DMS 273 (cell line): ENCODE results near the gene SUPV3L1.
"Not testable (repeated sequence)": the region's sequence is repeated elsewhere in the genome, so short reads cannot be mapped to it uniquely, and the experiment has no call there.

Experiments
- DNase-seq: peaks from one replicate; lab custom pipeline; 2025; ENCODE audit not compliant: unreplicated experiment; lab: John Stamatoyannopoulos, UW

The SUPV3L1 gene

DNA sequence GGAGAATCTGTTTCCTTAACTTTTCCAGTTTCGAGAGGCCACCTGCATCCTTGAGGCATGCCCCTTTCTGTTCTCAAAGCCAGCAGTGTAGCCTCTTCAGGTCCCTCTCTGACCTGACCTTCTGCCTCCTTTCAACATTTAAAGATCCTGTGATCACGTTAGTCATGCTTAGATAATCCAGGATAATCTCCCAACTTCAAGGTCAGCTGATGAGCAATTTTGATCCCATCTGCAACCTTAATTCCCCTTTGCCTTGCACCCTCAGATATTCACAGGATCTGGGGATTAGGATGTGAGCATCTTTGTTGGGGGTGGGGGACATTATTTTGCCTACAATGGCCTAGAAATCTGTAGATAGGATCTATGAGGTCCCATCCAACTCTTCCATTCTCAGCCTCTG, 48.1 kb downstream of the SUPV3L1 start:
- DNase-seq, result no peak

DNA sequence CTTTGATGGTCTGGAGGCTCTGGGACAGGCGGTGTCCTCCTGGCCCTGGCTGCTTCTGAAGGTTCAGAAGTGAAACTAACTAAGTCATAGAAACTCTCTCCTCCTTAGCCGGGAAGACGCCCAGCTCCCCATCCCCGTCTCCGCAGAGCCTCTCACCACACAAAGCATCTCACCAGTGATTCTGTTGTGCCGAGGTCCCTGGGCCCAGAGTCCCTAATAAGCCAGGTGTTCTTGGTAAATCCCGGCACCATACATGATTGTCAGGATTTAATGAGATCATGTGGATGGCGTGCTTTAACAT, 49.5 kb downstream of the SUPV3L1 start:
- DNase-seq, result no peak

DNA sequence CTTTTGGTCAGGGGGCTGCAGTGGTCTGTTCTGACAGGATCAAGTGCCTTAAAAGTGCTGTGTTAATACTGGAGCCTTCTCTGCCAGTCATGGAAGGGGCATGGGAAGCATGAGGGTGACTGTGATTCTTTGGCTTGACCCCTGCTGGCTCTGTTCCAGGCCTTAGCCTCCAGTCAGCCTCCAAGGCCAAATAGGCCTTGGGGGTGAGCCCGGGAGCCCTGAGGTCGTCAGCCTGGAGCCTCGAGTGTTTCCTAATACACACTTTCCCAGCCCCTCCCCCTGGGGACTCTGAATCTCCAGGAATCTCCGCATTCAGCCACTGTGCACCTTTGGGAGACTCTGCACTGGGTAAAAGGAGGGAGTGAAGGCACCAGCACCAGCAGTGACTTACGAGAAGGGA, 50.1 kb downstream of the SUPV3L1 start:
- no peak for DNase-seq

DNA sequence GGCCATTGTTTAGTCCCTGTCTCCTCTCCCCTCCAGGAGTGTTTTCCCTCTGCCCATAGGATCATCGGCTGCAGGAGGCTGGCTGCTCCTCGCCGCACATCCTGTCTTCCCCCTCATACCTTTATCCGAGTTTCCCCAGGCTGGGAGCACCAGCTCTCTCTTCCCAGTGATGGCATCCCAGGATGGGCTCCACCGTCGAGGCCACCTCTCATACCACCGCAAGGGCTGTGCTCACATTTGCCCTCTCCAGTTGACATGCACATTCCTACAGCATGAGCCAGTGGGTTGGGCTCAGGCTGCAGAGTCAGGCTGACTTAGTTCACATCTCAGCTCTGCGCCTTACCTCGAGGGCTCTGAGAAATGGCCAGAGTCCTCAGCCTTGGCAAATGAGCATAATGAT, 52.2 kb downstream of the SUPV3L1 start:
- no peak for DNase-seq

DNA sequence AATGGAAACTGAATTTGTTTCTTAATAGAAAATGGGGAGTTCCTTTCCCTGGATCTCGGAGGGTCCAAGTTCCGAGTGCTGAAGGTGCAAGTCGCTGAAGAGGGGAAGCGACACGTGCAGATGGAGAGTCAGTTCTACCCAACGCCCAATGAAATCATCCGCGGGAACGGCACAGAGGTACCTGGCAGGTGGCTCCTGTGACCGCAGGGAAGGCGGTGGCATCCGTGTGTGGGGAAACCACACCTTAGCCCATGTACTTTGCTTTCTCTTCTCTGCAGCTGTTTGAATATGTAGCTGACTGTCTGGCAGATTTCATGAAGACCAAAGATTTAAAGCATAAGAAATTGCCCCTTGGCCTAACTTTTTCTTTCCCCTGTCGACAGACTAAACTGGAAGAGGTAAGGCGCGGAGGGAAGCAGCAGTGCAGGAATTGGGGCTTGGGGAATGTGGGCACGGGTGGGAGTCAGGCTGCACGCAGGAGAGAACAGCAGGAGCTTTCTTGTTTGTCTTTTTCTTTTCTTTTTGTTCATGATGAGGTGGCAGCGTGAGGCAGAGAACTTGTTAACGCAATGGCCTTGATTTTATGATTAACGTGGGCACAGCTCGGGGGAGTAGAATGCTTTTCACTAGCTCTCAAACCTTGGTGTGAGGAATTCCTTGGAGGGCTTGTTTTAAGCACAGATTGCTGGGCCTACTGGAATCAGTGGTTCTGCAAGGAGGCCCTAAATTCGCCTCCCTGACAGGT, 52.9 kb downstream of the SUPV3L1 start:
- no peak for DNase-seq

DNA sequence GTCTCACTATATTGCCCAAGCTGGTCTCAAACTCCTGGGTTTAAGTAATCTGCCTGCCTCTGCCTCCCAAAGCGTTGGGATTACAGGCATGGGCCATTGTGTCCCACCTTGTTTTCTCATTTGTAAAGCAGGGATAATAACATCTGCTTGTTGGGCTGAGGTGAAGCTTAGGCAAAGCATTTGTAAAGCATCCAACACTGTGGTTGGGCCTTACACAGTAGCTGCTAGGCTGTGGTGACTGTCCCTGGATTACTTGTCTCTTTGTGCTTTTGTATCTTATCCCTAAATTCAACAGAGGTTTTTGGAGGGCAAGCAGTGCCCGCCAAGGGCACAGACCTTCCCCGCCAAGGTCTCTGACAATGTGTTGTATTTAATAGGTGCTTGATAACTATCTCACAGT, 54.4 kb downstream of the SUPV3L1 start:
- DNase-seq, result no peak

DNA sequence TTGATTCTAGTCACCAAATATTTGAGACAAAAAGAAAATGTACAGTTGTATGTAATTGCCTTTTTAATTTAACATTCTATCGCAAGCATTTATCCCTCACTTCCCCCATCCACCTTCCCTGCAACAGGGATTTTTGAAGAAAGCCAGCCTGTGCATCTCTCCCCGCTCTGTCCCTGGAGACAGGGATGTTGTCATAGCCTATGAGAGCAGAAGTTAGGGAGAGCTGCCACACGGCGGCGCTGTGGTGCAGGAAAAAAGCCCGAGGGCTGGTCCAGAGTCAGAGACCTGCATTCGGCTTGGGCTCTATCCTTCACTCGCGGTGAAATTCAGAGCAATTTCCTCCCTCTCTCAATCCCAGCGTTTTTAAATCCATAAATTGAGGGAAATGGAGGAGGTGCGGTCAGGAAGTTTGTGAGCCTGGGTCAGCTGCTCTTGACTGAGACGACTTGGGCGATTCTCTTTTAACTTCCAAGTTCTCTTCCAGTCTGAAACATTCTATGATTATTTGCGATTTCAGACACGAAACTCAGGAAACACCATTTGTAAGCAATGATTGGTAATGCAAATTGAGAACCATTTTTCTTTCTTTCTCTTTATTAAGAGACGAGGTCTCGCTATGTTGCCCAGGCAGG, 57.6 kb downstream of the SUPV3L1 start:
- DNase-seq, result peak; percentile 87

DNA sequence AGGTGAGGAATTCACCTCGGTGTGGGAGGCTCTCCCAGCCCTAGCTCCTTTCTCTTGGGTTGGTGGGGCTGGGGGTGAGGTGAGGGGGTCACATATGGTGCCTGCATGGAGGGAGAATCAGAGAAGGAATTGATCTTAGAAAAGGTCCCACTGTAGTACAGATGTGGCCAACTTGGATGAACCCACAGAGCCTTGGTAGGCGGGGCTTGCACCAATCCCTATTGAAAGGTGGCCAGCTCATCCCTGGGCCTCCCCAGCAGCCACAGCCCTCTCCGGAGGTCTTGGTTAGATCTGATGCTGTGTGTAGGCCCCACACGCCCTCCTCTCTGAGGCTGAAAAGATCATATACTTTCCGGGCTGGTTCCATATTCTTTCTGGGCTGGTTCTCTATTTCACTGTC, 59.1 kb downstream of the SUPV3L1 start:
- no peak for DNase-seq

DNA sequence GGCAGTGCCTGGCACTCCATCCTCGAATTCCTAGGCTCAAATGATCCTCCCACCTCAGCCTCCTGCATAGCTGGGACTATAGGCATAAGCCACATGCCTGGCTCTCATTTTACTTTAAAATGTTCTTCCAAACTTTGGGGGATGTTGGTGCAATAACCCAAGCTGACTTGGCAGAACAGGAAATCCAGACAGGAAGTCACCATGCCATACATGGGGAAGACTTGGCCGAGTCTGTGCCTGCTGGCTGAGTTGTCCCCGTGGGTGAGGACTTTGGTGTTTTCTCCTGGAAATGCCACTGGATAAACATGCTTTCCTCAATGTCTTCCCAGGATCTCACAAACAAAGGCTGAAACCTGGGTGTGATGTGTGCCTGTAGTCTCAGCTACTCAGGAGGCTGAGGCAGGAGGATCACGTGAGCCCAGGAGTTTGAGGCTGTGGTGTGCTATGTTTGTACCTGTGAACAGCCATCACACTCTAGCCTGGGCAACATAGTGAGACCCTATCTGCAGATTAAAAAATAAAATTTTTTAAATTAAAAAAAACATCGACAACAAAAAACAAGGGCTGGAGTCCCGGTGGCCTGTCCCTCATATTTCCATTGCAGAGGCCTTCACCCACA, 59.9 kb downstream of the SUPV3L1 start:
- no peak for DNase-seq

DNA sequence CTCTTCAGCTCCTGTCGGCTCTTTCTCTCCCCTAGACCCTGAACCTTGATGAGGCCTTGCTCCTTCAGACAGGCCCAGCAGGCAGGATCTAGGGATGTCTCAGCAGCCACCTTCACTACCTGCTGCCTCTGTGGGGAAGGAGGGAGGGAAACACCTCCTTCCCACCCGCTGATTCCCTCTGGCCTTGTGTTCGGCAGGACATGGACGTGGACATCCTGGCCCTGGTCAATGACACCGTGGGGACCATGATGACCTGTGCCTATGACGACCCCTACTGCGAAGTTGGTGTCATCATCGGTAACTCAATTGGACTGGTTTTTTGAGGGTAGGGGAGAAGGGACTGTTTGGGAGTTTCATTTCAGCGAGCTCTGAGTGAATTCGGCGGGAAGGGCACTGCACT, 60.4 kb downstream of the SUPV3L1 start:
- no peak for DNase-seq

DNA sequence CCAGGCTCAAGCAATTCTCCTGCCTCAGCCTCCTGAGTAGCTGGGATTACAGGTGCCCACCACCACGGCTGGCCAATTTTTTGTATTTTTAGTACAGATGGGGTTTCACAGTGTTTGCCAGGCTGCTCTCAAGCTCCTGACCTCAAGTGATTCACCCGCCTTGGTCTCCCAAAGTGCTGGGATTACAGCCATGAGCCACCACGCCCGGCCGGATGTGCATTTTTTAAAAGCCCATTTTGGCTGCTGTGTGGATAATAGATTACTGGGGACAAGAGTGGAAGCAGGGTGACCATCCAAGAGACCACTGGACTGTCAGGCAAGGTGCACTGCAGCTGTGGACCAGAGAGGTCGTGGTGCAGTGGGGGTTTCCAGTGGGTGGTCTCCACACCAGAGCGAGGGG, 61.5 kb downstream of the SUPV3L1 start:
- no peak for DNase-seq

DNA sequence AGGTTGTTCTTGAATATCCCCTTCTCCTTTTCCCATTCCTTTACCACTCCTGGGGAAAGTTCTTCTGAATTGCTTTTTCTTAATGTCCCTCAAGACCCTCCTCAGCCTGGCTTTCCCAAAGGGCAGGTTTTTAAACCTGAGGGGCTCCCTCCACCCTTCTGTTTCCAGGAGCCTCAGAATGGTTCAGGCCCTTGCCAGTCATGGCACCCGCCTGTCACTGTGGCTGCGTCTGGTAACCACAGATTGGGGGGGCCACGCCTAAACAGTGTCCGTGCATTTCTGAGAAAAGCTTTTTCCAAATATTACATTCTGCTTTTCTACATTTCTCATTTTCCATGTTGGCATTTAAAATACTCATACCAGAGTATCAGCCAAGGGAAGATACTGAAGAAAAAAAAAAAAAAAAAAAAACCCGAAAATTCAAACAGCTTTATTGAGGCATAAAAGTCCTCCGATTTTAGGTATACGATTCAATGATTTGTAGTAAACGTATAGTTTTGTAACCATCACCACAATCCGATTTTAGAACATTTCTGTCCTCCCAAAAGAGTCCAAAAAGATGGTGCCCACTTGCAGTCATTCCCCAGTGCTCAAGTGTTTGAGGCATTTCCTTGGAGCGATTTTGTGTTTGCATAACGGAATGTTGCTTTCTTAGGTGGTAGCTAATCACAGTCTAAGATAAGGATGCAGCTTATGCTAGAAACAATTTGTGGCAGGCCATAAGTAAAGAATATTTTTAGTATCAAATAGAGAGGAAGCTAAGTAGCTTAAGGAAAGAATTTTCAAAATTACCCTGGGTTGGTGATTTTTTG, 62.2 kb downstream of the SUPV3L1 start:
- DNase-seq, result no peak

DNA sequence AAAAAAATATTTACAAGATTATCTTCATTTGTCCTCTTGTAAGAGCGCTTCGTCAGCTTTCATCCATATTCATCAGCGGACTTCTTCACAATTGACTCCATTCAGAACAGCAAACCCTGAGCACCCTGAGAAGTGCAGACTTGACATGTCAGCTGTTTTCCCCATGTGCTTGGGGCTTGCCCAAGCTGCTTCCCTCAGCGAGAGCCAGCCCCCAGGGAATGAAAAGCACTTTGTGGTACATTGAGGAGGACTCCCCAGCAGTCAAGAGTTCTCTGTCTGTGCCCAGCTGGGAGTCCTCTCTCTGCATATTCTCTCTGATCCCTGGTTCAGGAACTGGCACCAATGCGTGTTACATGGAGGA, 62.8 kb downstream of the SUPV3L1 start:
- DNase-seq, result no peak

DNA sequence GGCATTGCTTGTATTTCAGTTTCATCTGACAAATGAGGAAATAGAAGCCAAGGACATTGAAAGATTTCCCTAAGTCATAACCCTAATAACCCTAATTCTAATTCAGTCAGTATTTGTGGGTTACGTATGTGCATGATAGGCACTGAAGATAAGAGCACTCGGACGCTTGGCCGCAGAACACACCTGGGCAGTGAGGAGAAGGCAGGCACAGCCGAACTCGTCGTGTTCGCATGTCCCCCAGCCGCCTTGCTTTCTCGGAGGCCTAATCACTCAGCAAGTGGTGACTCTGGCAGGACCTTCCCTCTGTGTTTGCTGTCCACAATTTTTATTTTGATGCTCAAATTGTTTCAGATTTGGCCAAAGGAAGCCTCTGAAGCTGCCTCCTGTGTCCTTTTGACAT, 63.8 kb downstream of the SUPV3L1 start:
- DNase-seq, result no peak

DNA sequence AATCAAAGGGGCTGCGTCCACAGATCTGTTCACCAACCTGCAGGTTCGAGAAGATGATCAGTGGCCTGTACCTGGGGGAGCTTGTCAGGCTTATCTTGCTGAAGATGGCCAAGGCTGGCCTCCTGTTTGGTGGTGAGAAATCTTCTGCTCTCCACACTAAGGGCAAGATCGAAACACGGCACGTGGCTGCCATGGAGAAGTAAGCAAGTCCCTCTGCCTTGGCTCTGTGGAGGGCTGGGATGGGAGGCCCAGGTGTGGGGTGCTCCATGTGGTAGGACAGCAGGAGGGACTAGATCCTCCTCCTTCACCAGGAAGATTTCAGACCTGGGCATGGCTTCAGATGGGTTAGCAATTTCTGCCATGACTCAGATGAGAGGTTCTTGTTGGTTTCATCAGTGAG, 66.0 kb downstream of the SUPV3L1 start:
- DNase-seq, result no peak

DNA sequence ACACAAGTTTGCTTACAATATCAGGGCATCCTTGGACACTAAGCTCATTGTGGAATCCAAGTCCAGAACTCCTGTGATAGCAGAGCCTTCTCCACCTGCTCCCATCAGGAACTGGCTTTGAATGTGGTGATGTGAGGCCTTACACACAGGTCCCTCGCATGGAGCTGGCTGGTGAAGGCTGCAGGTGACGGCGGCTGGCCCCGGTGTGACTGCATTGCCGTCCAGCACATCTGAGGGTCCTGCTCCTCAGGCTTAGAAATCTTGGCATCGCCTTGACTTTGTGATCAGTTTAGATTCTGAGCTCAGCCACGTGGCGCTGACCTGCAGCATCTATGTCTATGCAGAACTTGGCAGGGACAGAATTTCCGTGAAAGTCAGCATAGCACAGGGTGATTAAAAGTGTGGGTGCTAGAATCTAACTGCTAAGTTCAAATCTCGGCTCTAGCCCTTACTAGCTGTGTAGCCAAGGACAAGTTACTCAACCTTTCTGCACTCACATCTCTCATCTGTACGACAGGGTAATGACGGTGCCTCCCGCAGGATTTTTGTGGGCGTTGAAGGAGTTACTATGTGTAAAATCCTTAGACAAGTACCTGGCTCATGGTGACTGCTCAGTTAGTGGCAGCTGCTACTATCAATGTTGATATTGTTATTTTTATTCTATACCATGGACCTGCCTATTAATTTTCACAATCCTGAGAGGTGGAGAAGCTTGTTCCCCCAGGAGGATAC, 66.7 kb downstream of the SUPV3L1 start:
- DNase-seq, result no peak

DNA sequence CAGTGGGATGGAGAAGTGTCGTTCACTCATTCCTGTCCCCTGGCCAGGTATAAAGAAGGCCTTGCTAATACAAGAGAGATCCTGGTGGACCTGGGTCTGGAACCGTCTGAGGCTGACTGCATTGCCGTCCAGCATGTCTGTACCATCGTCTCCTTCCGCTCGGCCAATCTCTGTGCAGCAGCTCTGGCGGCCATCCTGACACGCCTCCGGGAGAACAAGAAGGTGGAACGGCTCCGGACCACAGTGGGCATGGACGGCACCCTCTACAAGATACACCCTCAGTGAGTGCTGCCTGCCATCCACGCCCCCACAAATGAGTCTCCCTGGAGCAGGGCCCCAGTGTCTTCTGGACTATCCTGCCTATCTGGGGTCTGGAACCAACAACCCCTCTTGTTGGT, 67.3 kb downstream of the SUPV3L1 start:
- no peak for DNase-seq

DNA sequence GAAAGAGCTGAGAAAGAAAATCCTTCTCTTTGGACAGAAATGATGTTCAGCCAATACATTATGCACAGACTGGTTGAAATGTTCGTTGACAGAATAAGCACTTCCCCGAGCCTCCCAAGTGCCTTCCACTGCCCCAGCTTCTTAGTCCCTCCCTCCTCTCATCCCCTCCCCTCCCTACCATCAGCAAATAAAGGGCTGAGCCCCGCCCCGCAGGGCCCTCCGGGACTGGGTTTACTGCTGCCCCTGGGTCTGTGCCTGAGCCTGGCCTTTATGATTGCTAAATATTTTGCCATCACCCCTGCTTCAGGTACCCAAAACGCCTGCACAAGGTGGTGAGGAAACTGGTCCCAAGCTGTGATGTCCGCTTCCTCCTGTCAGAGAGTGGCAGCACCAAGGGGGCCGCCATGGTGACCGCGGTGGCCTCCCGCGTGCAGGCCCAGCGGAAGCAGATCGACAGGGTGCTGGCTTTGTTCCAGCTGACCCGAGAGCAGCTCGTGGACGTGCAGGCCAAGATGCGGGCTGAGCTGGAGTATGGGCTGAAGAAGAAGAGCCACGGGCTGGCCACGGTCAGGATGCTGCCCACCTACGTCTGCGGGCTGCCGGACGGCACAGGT, 68.2 kb downstream of the SUPV3L1 start:
- no peak for DNase-seq

DNA sequence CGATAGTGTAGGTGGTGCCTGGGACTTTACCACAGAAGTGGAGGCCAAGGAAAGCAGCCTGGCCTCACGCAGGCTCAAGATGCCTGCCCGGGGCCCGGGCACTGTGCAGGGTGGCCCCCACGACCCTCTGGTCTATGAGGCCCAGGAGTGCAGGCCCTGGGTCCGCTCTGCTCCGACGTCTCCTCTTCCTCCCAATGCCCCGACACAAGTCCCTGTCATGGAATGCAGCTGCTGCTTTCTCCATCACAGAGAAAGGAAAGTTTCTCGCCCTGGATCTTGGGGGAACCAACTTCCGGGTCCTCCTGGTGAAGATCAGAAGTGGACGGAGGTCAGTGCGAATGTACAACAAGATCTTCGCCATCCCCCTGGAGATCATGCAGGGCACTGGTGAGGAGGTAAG, 70.0 kb downstream of the SUPV3L1 start:
- no peak for DNase-seq

DNA sequence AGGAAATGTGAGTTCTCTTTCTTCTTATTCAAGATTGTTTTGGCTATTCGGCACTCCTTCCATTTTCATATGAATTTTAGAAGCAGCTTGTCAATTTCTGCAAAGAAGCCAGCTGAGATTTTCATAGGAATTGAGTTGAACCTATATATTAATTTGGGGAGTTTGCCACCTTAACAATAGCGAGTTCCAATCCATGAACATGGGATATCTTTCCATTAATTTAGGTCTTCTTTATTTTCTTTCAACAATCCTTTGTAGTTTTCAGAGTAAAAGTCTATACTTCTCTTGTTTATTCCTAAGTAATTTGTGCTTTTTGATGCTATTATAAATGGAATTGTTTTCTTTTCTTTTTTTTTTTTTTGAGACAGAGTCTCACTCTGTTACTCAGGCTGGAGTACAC, 71.4 kb downstream of the SUPV3L1 start:
- DNase-seq, result not testable (repeated sequence)

DNA sequence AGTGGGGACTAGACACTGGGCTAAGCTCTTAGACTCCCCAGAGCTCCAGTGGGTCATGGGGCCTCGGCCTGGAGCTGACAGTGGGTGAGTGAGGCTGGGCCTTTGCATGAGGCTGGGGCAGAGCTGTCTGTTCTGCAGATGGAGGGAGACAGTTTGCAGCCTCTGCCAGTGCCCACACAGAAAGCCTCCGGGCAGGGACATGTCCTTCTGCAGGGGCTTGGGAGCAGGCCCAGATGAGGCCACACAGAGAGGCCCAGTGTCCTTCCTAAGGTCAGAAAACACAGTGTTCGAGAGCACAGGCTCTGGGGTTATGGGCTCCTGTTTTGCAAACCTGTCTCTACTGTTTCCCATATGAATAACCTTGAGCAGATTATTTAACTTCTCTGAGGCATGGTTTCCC, 73.1 kb downstream of the SUPV3L1 start:
- DNase-seq, result no peak
